Endodermal cell (in vitro differentiated cells): ENCODE measurements around the gene SPNS1. TPM values are rescaled to one million over a fixed set of nuclear protein-coding genes. Genes with fewer than 3 reads are reported as not detected.

Experiments used
- DNase-seq: peaks from one replicate; pipeline ENCODE4 v3.0.0-alpha.2; 2017
- H3K27ac ChIP-seq: 2 replicates; pipeline ENCODE4 v1.5.1; 2013; ENCODE audit warnings: mild to moderate bottlenecking, low read depth, low read length, moderate library complexity
- H3K27me3 ChIP-seq: 2 replicates; pipeline ENCODE4 v1.6.1; 2013; ENCODE audit warnings: mild to moderate bottlenecking, low read length, moderate library complexity; ENCODE audit not compliant: insufficient read depth, control insufficient read depth, poor library complexity, severe bottlenecking
- H3K36me3 ChIP-seq: 2 replicates; pipeline ENCODE4 v1.7.0; 2013; ENCODE audit warnings: mild to moderate bottlenecking, low read length, moderate library complexity; ENCODE audit not compliant: control insufficient read depth, insufficient read depth
- H3K4me1 ChIP-seq: one replicate; pipeline ENCODE4 v1.7.0; 2013; ENCODE audit warnings: low read length; ENCODE audit not compliant: control insufficient read depth, insufficient read depth
- H3K4me3 ChIP-seq: 2 replicates; pipeline ENCODE4 v1.5.1; 2013; ENCODE audit warnings: mild to moderate bottlenecking, low read length, moderate library complexity
- H3K9ac ChIP-seq: 2 replicates; pipeline ENCODE4 v1.6.1; 2013; ENCODE audit warnings: mild to moderate bottlenecking, low read length, moderate library complexity; ENCODE audit not compliant: poor library complexity, severe bottlenecking; ENCODE audit errors: extremely low read depth
- H3K9me3 ChIP-seq: 2 replicates; pipeline ENCODE4 v1.6.1; 2013; ENCODE audit warnings: mild to moderate bottlenecking, low read length, moderate library complexity; ENCODE audit not compliant: control insufficient read depth
- H3K27ac Mint-ChIP-seq: 2 replicates; pipeline ENCODE4 v1.8.0; 2020; ENCODE audit warnings: mixed read lengths
- H3K27me3 Mint-ChIP-seq: 2 replicates; pipeline ENCODE4 v1.8.0; 2021; ENCODE audit warnings: mild to moderate bottlenecking, mixed read lengths; ENCODE audit not compliant: insufficient read depth
- H3K36me3 Mint-ChIP-seq: 2 replicates; pipeline ENCODE4 v1.8.0; 2020; ENCODE audit warnings: low read depth, mixed read lengths
- H3K4me1 Mint-ChIP-seq: 2 replicates; pipeline ENCODE4 v1.8.0; 2020; ENCODE audit warnings: mixed read lengths
- H3K4me3 Mint-ChIP-seq: 2 replicates; pipeline ENCODE4 v1.8.0; 2020; ENCODE audit warnings: mild to moderate bottlenecking, moderate library complexity, mixed read lengths
- H3K9me3 Mint-ChIP-seq: 2 replicates; pipeline ENCODE4 v1.8.0; 2020; ENCODE audit warnings: mild to moderate bottlenecking, mixed read lengths
- WGBS, 2 experiments: methylation state at CpG; one replicate each; pipeline versions ENCODE4 v1.1.5 to v1.1.7; 2013; ENCODE audit warnings: missing lambda C conversion rate in 2 of 2, mixed read lengths in 1 of 2; ENCODE audit not compliant: insufficient coverage in 1 of 2, insufficient read length in 1 of 2; 5-methylcytosine and 5-hydroxymethylcytosine counted together
- total RNA-seq, 2 donors: library from RNA; stranded (reverse); fragmentation: NEBNext Ultra II Directional in 1 of 2; extraction: Animal tissue kit (Norgen Biotek cat#: 25700) in 1 of 2; gene quantifications; 2 replicates in 1 of 2; 3 replicates in 1 of 2; pipeline ENCODE4 v1.2.1, GENCODE V29; 2021
- TF ChIP-seq, protein P1 (sequence below): fragments of 200-600 bp; sonication (generic); conservative IDR thresholded peaks from 2 replicates; pipeline ENCODE4 v1.5.0; 2021; ENCODE audit warnings: antibody characterized with exemption, mild to moderate bottlenecking

Gene SPNS1
- total RNA-seq, 2 donors from 2014 or later, result 54.9 to 55.2 TPM

DNA sequence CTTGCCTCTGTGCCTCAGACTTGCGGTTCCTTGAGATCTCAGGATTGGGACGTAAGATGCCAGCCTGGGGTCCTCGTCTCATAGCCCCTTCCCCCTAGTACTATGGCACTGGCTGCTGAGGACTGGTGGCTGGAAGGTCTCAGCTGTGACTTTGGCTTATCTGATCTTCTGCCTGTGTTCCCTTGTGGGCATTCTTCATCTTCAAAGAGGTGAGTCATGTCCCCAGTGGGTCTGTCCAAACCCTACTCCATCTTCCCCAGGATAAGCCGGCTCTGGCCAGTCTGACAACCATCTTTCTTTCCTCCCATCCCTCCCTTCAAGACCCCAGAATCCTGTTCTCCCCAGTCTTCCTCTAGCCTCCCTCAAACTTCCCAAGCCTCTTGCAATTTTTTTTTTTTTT, 39.2 kb upstream of the SPNS1 start:
- Histone ChIP-seq H3K36me3 (no peaks in the 10 kb centered on the region), H3K27me3 (no peaks in the 10 kb centered on the region), H3K27ac (no peak overlapping the region), H3K4me1 (no peaks in the 10 kb centered on the region), H3K4me3 (no peak overlapping the region), H3K9ac (no peak overlapping the region), H3K9me3 (no peaks in the 10 kb centered on the region)
- H3K4me3 Mint-ChIP-seq, result no peak overlapping the region
- no peaks in the 10 kb centered on the region for H3K36me3 Mint-ChIP-seq
- H3K4me1 Mint-ChIP-seq, result peaks cover 6% of the 10 kb centered on the region
- peaks cover 17% of the 10 kb centered on the region for H3K27me3 Mint-ChIP-seq
- no peak overlapping the region for H3K27ac Mint-ChIP-seq
- TF ChIP-seq, protein P1, sequence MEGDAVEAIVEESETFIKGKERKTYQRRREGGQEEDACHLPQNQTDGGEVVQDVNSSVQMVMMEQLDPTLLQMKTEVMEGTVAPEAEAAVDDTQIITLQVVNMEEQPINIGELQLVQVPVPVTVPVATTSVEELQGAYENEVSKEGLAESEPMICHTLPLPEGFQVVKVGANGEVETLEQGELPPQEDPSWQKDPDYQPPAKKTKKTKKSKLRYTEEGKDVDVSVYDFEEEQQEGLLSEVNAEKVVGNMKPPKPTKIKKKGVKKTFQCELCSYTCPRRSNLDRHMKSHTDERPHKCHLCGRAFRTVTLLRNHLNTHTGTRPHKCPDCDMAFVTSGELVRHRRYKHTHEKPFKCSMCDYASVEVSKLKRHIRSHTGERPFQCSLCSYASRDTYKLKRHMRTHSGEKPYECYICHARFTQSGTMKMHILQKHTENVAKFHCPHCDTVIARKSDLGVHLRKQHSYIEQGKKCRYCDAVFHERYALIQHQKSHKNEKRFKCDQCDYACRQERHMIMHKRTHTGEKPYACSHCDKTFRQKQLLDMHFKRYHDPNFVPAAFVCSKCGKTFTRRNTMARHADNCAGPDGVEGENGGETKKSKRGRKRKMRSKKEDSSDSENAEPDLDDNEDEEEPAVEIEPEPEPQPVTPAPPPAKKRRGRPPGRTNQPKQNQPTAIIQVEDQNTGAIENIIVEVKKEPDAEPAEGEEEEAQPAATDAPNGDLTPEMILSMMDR, result no peak
- no peak for DNase-seq
- no peaks in the 10 kb centered on the region for H3K9me3 Mint-ChIP-seq
- 83 to 95% methylated on average over 1 to 4 of the region's 4 CpGs for WGBS, 2 experiments

DNA sequence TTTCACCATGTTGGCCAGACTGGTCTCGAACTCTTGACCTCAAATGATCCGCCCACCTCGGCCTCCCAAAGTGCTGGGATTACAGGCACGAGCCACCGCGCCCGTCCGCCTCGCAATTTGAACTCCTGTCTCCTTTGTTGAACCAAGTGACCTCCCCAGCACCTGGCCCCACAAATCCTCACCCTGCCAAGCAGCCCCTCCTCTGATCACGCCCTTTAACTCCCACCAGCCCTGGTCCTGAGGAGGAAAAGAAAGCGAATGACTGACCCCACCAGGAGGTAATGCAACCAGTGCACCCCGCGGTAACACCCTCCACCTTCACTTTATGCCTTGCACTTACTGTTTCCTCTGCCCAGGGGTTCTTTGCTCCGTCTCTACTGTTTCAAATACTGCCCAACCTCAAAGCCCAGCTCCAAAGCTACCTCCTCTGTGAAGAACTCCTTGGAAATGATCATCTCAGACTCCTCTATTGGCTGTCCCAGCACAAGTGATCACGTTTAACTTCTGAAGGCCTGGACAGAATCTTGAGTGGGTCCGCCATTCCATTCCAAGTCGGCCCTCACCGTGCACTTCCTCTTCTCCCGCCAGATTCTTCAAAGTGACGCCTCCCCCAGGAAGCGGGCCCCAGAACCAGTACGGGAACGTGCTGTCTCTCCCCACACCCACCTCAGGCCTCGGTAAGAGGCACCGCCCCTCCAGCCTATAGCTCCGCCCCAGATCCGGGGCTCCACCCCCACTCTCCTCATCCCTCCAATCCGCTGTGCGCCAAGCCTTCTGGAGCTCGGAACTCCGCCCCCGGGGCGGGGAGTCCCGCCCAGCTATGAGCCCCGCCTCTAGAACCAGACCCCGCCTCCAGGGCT, 38.4 kb upstream of the SPNS1 start:
- Mint-ChIP-seq H3K27ac (no peak overlapping the region), H3K36me3 (no peaks in the 10 kb centered on the region), H3K27me3 (peaks cover 17% of the 10 kb centered on the region), H3K4me3 (peak overlapping the region; percentile 43), H3K4me1 (no peaks in the 10 kb centered on the region), H3K9me3 (no peaks in the 10 kb centered on the region)
- no peak overlapping the region for H3K9ac ChIP-seq
- TF ChIP-seq, protein P1, result no peak
- H3K9me3 ChIP-seq, result no peaks in the 10 kb centered on the region
- no peaks in the 10 kb centered on the region for H3K27me3 ChIP-seq
- H3K4me1 ChIP-seq, result no peaks in the 10 kb centered on the region
- no peak overlapping the region for H3K4me3 ChIP-seq
- H3K36me3 ChIP-seq, result no peaks in the 10 kb centered on the region
- 87 to 91% methylated on average over 23 to 36 of the region's 36 CpGs for WGBS, 2 experiments
- no peak overlapping the region for H3K27ac ChIP-seq
- DNase-seq, result peak; percentile 96

DNA sequence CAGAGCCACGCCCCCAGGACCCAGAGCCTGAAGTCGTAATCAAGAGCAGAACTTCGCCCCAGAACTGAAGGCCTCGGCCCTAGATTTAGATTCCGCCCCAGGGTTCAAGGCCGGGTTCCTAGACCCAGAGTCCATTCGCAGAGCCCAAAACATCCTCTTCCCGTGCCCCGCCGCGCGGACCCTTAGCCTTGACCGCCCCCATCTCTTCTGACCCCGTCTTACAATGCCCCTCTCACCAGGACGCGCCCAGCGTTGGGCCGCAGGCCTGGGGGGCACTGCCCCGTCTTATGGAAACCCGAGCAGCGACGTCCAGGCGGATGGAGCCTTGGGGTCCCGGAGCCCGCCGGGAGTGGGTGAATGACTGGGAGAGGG, 37.8 kb upstream of the SPNS1 start:
- H3K36me3 Mint-ChIP-seq, result no peaks in the 10 kb centered on the region
- H3K4me1 ChIP-seq, result no peaks in the 10 kb centered on the region
- no peaks in the 10 kb centered on the region for H3K9me3 Mint-ChIP-seq
- H3K36me3 ChIP-seq, result no peaks in the 10 kb centered on the region
- TF ChIP-seq, protein P1, result no peak
- WGBS, 2 experiments, result 96 to 97% methylated on average over 12 to 26 of the region's 26 CpGs
- H3K27me3 Mint-ChIP-seq, result peaks cover 17% of the 10 kb centered on the region
- no peak overlapping the region for H3K9ac ChIP-seq
- H3K27ac ChIP-seq, result no peak overlapping the region
- no peaks in the 10 kb centered on the region for H3K9me3 ChIP-seq
- no peaks in the 10 kb centered on the region for H3K27me3 ChIP-seq
- no peaks in the 10 kb centered on the region for H3K4me1 Mint-ChIP-seq
- no peak overlapping the region for H3K4me3 ChIP-seq
- no peak for DNase-seq
- H3K27ac Mint-ChIP-seq, result no peak overlapping the region
- peak overlapping the region; percentile 43 for H3K4me3 Mint-ChIP-seq
